A673 (cell line): ENCODE data around the gene PDCD7. TPM values are rescaled to one million over a fixed set of nuclear protein-coding genes. Genes with fewer than 3 reads are reported as not detected.

Experiments
- BruUV-seq: library from RNA; stranded (reverse); fragments of 400-500 nt; replicated peaks from 2 replicates; lab custom pipeline; 2021; lab: Mats Ljungman, UMichigan
- CTCF ChIA-PET: fragments of 300-600 bp; sonication (Branson Sonifier 250); formaldehyde crosslinking; loops from one replicate; lab custom pipeline; 2022; ENCODE audit warnings: antibody characterized with exemption; lab: Charles Lee
- POLR2A ChIA-PET: fragments of 300-600 bp; sonication (Branson Sonifier 250); formaldehyde crosslinking; loops from one replicate; lab custom pipeline; 2022; ENCODE audit warnings: antibody characterized with exemption; ENCODE audit not compliant: low non-redundant PET; lab: Charles Lee
- DNase-seq: peaks from one replicate; pipeline ENCODE4 v3.0.0-alpha.2; 2015; ENCODE audit warnings: low spot score
- H3K27ac ChIP-seq: fragments of 200-600 bp; sonication (generic); 2 replicates; pipeline ENCODE4 v1.5.1; 2016; ENCODE audit warnings: mixed run types, low read depth, mild to moderate bottlenecking, mixed read lengths, antibody characterized with exemption, low read length; ENCODE audit not compliant: poor library complexity, severe bottlenecking
- H3K27me3 ChIP-seq: fragments of 200-600 bp; sonication (generic); replicated peaks from 2 replicates; pipeline ENCODE4 v1.6.1; 2017; ENCODE audit warnings: mixed run types, low read depth, mild to moderate bottlenecking, mixed read lengths, antibody characterized with exemption, low read length; ENCODE audit not compliant: insufficient read depth, poor library complexity
- H3K36me3 ChIP-seq: fragments of 200-600 bp; sonication (generic); 2 replicates; pipeline ENCODE4 v1.6.1; 2016; ENCODE audit warnings: mixed run types, mild to moderate bottlenecking, mixed read lengths, antibody characterized with exemption, low read length; ENCODE audit not compliant: insufficient read depth, poor library complexity, severe bottlenecking
- H3K4me1 ChIP-seq: fragments of 200-600 bp; sonication (generic); 2 replicates; pipeline ENCODE4 v1.6.1; 2017; ENCODE audit warnings: mixed run types, mild to moderate bottlenecking, mixed read lengths, antibody characterized with exemption, low read length; ENCODE audit not compliant: insufficient read depth, poor library complexity, severe bottlenecking
- H3K4me3 ChIP-seq: fragments of 200-600 bp; sonication (generic); 2 replicates; pipeline ENCODE4 v1.5.1; 2016; ENCODE audit warnings: low read depth, mixed run types, mild to moderate bottlenecking, mixed read lengths, low read length; ENCODE audit not compliant: poor library complexity, severe bottlenecking
- H3K9me3 ChIP-seq: fragments of 200-600 bp; sonication (generic); 2 replicates; pipeline ENCODE4 v1.6.1; 2016; ENCODE audit warnings: mixed run types, low read depth, mild to moderate bottlenecking, mixed read lengths, antibody characterized with exemption, low read length; ENCODE audit not compliant: poor library complexity, severe bottlenecking
- EZH2 ChIP-seq: fragments of 200-600 bp; sonication (generic); IDR thresholded peaks from 2 replicates; pipeline ENCODE4 v1.6.1; 2017; ENCODE audit warnings: borderline replicate concordance, low read depth, mild to moderate bottlenecking, mixed read lengths, antibody characterized with exemption, low read length; ENCODE audit not compliant: poor library complexity, severe bottlenecking
- intact Hi-C: fragments of 100-400 bp; cut with micrococcal nuclease; formaldehyde crosslinking; loops from one replicate; pipeline ENCODE4 v1.10.0; 2022; ENCODE audit not compliant: unreplicated experiment
- total RNA-seq: library from RNA; stranded (reverse); gene quantifications from 2 replicates; pipeline ENCODE4 v1.2.3, GENCODE V29; 2021
- TF ChIP-seq, protein P1 (sequence below): fragments of 300-800, 200-600 bp; sonication (generic); conservative IDR thresholded peaks from 2 replicates; pipeline ENCODE4 v1.5.1; 2017; ENCODE audit warnings: low read depth, mild to moderate bottlenecking, antibody characterized with exemption, low read length, moderate library complexity, mixed read lengths

Gene PDCD7
- total RNA-seq, 1 experiment from 2014 or later, result 39.1 TPM

DNA sequence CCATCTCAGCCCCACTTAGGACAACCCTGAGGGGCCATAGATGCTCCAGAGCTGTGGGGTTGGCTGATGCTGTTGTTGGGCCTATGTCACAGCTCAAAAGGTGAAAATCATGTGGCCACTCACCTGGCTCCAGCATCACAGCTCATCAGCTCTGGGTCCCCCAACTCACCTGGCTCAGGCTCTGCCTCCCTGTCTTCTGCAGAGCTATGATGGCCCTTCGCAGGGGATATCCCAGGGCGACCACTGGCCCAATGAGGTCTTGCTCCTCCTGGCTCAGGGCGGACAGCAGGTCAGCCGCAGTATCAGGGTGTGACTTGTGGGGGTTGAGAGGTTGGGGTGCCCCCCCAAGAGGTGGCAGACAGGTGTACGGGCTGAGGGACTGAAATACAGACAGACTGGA lies 34.3 kb downstream of the PDCD7 start:
- H3K27me3 ChIP-seq, result no peaks in the 10 kb centered on the region
- H3K36me3 ChIP-seq, result peaks cover 5% of the 10 kb centered on the region
- H3K4me3 ChIP-seq, result no peak overlapping the region
- no peaks in the 10 kb centered on the region for H3K9me3 ChIP-seq
- no peak overlapping the region for H3K27ac ChIP-seq
- H3K4me1 ChIP-seq, result no peaks in the 10 kb centered on the region
- intact Hi-C loops, result no loop called here
- ChIA-PET POLR2A (no interaction called here), CTCF (interaction anchor here (0.7 kb wide), 1 partner anchor 33 kb away, joined by 5 read pairs; no protein-coding TSS in a partner anchor)
- BruUV-seq, result no TSS peak
- no peak for DNase-seq
- no peak for TF ChIP-seq EZH2
- TF ChIP-seq, protein P1, sequence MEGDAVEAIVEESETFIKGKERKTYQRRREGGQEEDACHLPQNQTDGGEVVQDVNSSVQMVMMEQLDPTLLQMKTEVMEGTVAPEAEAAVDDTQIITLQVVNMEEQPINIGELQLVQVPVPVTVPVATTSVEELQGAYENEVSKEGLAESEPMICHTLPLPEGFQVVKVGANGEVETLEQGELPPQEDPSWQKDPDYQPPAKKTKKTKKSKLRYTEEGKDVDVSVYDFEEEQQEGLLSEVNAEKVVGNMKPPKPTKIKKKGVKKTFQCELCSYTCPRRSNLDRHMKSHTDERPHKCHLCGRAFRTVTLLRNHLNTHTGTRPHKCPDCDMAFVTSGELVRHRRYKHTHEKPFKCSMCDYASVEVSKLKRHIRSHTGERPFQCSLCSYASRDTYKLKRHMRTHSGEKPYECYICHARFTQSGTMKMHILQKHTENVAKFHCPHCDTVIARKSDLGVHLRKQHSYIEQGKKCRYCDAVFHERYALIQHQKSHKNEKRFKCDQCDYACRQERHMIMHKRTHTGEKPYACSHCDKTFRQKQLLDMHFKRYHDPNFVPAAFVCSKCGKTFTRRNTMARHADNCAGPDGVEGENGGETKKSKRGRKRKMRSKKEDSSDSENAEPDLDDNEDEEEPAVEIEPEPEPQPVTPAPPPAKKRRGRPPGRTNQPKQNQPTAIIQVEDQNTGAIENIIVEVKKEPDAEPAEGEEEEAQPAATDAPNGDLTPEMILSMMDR, result no peak

DNA sequence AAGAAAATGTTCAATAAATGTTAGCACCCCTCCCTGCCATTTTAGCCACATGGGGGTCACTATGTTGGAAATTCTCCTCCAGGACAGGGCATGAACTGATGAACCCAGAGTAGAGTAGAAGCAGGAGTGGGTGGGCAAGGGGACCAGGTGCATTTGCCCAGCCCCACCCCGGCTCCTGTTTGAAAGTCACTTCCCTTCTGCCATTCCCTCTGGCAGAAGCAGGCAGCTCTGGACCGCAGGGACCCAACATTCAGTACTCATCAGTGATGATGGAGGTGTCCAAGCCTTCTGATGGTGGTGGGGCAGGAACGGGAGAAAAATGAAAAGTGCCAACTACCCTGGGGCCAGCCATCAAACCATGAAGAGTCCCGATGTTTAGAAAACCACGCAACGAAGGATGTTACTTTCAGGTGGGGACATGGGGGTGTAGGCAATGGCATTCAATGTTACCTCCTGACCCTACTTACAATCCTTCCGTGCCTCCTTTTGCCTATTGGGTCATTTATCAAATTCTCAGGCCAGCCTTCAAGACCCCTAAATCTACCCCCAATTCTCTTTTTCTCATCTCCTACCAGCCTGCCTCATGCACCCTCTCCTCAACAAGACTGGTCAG lies 35.9 kb downstream of the PDCD7 start:
- intact Hi-C loops, result no loop called here
- no peak for DNase-seq
- no TSS peak for BruUV-seq
- Histone ChIP-seq H3K4me3 (no peak overlapping the region), H3K27me3 (no peaks in the 10 kb centered on the region), H3K9me3 (no peaks in the 10 kb centered on the region), H3K27ac (no peak overlapping the region), H3K36me3 (peaks cover 5% of the 10 kb centered on the region), H3K4me1 (no peaks in the 10 kb centered on the region)
- ChIA-PET CTCF (no interaction called here), POLR2A (no interaction called here)
- TF ChIP-seq EZH2, result no peak
- TF ChIP-seq, protein P1, result no peak

DNA sequence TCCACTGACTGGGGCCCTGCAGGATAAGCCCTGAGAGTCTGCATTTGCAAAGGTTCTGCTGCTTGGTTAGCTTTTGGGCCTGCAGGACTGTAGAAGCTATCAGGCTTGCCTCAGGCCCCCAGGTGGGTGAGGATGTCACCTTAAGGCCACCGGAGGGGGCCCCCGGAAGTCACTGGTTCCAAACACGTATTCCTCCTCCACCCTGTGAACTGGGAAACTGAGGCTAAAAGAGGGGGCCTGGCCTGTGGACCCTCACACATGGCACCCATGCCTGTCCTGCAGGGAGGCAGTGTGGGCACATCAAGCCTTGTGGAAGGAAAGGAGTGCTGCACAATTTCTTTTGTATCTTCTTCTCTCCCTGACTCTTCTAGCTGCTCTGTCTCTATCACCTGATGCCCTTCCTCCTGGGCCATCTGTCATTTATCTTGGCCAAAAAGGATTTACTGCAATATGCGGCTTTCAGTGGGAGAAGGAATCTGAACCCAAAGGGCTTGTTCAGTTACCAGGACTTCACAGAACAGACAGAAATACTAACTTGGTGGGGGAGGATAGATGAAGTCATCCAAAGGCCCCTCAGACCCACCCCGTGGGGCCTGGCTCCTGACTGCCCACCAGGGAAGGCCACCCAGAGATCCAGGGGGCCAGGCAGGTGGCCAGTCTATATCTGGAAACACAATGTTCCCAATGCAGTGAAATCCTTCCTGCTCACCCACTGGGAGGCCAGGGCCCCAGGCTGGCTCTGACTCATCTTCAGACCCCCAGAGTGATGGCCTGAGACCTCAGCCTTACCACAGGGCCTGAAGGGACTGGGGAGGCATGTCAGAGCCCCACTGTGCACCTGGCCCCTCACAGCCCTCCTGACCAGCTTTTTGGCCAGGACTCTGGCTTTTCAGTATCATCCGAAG lies 36.9 kb downstream of the PDCD7 start:
- Histone ChIP-seq H3K4me3 (no peak overlapping the region), H3K9me3 (no peaks in the 10 kb centered on the region), H3K36me3 (peaks cover 5% of the 10 kb centered on the region), H3K4me1 (no peaks in the 10 kb centered on the region), H3K27me3 (no peaks in the 10 kb centered on the region), H3K27ac (no peak overlapping the region)
- no TSS peak for BruUV-seq
- TF ChIP-seq EZH2, result no peak
- TF ChIP-seq, protein P1, result no peak
- POLR2A ChIA-PET, result no interaction called here
- intact Hi-C loops, result no loop called here
- CTCF ChIA-PET, result no interaction called here
- no peak for DNase-seq
